ENCODE measurements around the gene C15orf39.

Gene C15orf39

DNA sequence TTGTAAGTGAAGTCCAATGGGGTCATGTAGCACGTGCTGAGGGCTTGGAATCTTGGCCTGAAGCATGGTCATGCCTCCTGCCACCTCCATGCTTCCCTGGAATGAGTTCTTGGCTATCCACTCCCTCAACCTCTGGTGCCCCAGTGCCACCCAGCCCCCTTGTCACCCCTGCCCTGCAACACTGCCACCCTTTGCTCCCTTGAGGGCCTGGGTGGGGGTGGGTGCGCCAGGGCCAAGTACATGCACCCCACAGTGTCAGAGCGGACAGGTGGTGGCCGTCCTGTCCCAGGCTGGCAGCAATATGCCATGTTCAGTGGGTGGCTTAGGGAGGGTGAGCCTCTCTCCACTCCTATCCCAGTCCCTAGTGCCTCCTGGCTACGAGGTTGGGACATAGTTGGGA lies 27.6 kb upstream of the C15orf39 start:
- DNase-seq, result no peak

DNA sequence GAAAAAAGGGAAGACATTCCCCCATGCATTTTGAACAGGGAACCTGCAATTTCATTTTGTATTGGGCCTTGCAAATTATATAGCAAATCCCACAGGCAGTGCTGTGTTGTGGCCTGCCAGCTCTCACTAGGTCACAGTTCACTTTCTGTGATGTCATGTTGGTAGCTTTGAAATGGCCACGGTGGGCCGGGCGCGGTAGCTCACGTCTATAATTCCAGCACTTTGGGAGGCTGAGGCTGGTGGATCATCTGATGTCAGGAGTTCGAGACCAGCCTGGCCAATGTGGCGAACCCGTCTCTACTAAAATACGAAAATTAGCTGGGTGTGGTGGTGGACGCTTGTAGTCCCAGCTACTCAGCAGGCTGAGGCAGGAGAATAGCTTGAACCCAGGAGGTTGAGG lies 27.0 kb upstream of the C15orf39 start:
- no peak for DNase-seq

DNA sequence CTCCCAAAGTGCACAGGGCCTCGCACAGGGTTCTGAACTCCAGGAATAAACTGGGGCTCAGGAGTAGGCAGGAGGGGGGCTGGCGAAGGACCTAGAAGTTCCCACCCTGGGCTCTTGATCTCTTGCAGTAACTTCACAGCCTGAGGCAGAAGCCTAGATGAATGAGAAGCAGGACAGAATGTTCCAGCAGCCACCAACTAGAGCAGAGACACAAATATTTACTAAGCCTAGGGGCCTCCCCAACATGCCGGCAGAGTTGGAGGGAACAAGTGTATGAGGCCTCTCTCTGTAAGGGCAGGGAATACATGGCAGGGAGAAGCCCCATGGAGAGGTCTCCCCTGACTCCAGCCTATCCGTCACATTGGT lies 25.3 kb upstream of the C15orf39 start:
- DNase-seq, result no peak

DNA sequence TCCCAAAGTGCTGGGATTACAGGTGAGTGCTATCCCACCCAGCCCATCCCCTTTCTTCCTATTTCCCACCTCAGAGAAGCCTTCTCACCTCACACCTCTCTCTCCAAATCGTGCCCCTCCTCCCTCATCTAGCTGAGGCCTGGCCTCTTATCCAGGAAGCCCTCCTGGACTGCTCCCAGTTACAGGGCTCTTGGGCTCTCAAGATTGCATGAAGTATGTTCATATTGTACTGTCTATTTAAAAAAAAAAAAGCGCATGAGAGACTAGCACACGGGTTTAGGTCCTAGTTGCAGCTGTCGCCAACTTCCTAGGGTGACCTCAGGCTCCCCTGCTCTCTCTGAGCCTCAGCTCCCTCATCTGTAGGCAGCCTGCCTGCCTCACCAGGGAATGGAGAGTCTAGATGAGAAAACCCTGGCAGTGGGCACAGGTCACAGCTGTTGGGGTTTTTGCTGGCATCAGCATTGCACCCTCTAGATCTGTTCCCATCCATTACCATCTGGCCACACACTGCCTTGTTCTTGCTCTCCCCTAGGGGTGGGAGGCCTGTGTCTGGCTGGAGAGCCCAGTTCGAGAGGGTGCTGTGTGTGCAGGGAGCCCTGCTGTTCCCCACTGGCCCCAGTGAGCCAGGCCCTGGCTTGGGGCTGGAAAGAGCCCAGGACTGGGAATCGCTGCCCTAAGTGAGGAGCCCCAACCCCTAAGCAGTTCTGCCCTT lies 24.2 kb upstream of the C15orf39 start:
- DNase-seq, result no peak

DNA sequence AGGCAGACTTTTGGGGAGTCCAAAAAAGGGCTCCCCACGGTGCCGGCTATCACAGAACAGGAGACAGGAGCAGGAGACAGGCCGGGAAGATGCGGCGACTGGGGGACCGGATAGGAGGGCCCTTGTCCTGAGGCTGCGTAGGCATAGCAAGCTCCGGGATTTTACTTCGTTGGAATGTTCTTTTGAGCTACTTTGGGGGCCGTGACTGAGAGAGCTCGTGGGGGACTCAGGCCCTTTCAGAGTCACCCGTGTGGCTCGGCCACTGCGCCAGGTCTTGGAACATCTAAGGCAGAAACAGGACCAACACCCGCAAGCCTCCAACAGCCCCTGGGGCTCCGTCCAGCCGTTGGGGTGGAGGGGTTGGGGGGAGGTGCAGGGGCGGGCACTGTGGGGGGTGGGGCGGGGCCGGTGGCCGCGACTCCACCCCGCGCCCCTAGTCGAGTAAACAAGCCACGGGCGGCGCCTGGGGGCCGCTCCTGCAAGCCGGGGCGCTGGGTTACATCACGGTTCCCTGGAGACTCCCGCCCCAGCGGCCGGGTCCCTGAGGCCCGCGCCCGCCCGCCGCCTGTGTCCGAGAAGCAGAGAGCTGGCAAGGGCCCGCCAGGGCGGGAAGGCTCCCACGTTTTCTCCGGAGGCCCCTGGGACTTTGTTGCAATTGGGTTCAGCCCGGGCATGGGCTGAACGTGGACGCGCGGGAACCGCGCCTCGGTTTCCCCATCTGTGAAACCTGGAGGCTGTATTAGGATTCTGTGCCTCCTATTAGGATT lies 23.3 kb upstream of the C15orf39 start:
- no peak for DNase-seq

DNA sequence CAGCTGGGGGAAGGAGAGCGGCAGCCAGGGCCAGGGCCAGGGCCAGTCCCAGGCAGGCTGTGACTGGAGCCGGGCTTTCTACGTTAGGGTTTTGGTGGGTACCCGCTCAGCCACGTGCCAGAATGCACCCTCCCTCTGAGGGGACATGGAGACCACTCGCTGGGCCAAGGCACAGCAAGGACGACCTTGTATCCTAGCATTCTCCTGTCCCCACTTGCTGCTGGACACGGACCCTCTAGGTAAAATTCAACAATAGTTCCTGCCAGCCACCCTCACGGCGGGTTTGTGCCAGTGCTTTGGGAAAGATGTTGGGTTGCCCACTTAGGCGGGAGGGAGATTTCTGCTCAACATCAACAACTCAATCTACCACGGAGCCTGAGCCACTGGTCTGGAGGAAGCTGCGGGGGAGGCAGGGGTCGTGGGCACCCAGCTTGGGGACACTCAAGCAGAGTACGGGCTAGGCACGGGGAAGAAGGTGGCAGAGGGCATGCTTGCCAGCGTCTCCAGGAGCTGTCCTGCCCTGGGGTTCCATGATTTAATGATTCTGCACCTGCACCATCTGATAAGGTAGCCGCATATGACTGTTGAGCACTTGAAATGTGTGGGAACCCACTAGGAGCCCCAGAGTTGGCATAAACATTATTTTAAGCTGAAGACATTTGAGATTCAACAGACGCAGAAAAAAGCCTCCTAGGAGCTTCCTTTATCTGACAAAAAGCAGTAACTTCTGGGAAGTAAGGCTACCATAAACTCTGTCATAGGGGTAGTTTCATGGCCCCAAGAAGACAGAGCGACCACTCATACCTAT lies 22.5 kb upstream of the C15orf39 start:
- no peak for DNase-seq

DNA sequence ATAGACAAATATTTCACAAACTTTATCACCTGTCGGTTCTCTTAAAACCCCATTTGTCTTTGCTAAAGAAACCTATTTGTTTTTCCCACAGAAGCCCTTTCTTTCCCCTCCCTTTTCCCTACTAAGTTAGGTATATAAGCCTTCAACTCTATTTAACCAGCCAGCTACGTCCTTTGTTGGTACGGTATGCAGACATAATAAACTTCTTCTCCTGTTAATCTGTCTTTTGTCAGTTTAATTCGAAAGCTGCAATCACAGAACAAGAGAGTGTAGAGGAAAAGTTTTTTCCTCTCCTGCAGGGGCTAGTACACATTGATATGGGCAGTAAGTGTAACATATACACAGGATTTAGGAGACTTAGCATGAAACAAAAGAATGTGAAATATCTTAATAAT lies 21.9 kb upstream of the C15orf39 start:
- no peak for DNase-seq

DNA sequence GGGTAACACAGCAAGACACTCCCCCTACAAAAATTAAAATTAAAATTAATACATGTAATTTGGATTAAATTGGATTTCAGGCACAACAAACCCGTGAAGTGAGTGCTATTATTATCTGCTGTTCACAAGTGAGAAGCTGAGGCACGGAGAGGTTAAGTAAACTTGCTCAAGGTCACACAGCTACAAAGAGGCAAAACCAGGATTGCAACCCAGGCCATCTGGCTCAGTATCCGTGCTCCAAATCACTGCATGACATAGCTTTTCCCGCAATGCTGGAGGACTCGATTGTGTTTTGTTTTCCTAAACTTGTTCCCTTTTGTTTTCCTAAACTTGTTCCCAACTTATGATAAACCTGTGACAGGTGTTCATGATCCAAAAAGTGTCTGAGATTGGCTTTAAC lies 19.9 kb upstream of the C15orf39 start:
- no peak for DNase-seq

DNA sequence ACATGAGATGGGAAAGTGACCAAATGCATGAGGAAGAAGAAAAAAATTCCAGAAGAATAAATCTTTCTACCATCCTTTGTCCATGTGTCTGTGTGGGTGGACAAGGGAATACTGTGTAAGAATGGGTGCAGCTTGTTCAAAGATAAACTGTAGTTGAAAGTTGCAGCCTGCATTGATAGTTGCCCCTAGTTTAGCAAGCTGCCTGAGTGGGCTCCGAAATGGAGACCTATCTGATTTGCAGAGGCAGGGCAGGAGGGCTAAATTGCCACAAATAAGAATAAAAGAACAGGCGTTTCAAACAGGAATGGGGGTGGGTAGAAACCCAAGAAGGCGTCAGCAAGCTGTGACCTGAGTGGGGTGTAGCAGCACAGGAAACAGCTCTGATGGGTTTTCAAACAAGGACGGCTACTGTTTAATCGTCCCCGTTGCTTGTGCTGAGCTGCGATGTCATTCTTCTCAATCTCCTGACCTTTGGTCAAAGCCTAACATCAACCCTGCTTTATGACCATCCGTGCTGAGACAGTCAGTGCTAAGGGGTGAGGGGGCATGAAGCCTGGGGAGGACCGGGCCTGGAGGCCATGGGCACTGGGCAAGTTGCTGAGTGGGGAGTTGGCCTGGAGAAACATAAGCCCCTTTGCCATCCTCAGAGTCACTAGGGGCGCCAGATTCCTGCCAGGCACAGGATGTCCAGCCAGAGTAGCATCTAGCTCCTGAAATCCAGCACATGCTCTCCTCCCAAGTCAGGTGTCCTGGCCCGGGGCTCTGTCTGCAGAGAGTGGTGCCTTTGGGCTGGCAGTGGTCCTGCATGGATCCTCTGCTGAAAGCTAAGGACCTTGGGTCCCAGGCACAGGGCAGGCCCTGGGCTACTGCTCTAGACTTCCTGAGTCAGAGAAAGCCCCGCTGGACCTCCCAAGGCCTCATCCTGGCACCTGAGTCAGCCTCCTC lies 19.2 kb upstream of the C15orf39 start:
- no peak for DNase-seq

DNA sequence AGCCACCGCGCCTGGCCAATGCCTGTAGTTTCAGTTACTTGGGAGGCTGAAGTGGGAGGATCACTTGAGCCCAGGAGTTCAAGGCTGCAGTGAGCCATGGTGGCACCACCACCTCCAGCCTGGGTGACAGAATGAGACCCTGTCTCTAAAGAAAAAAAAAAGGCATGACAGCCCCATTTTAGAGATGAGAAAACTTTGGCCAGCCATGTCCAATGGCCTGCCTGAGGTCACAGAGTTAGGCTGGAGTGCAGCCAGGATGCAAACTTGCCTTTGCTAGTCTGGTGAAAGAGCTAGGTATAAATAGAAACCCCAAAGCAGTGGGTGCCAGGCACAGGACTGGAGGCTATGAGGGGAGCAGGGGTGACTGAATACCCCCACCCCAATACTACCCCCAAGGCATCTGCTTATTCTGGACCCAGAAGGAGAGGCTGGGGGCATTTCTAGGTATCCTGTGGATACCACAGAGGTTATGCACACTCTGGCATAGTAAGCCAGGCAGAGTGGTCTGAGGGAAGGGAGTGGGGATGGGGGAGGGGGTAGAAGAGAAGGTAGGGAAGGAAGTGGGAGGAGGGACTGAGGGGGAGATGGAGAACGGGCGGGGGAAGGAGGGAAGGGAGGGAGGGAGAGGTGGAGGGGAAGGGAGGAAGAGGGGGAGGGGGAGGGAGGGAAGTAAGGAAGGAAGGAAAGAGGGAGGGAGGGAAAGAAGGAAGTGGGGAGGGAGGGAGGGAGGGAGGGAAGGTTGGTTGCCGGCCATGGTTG lies 16.2 kb upstream of the C15orf39 start:
- no peak for DNase-seq

DNA sequence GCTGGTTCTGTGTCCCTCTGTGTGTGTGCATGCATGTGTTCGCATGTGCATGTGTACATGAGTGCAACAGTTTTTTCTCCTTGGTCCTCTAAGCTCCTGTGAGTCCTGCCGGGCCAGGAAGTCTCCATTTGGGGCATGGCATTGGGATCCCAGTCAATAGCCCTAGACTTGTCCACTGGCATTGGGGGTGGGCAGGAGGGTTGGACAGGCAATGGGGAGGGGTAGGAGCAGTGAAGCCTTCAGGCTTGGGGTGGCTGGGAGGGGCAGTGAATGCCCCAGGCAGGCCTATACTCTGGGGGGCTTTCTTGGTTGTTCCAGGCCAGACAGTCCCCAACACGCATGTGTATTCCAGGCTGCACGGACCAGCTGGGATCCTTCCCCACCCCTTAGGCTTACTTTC lies 15.6 kb upstream of the C15orf39 start:
- no peak for DNase-seq

DNA sequence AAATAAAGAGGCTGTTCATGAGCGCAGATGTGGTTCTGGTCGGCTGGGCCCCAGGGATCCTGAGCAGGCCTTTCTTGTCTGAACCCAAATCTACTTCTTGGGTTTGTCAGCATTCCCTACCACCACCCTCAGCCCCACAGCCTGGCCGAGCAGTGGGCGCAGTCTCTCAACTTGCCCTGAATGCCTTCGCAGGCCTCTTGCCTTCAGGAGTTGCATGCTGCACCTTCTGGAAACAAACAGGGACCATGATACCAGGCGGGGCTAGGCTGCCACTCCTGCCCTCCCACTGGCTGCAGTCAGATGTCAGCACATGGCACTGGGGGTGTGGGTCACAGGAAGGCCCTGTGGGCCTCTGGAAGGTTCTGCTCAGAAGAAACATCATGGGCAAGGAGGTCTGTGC lies 13.2 kb upstream of the C15orf39 start:
- no peak for DNase-seq

DNA sequence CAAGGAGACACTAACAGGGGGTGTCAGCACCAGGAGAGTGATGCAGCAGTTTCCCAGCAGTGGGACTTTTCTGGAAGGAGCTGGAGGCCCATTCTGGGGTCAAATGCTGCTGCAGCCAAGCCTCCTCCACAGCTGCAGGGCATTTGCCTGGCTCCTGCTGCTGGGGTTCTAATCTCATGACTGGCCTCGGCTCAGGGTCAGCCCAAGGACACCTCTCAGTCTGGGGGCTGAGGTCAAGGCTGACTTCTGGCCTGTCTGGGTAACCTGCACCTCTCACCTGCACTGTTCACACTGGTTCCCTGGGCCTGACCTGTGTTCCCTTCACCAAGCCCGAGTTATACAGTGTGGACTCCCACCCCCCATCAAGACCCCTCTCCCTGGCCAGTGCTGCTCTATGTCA lies 10.4 kb upstream of the C15orf39 start:
- no peak for DNase-seq

DNA sequence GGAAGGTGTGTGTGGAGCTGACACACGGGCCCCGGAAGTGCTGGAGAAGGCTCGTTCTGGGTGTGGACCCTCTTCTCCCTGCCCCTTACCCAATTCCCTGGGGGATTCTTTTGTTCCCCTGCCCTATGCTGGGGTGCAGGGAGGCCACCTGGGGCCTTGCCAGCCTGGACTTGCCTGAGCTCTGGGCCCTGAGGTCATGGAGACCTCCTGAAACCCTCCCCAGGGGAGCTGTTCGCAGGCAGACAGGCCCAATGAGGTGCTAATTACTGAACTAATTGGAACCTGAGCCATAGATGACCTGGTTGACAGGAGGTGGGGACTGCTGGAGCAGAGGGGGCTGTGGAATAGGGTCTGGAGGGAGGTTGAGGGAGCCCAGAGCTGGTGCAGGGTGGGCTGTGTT lies 9.4 kb upstream of the C15orf39 start:
- no peak for DNase-seq

DNA sequence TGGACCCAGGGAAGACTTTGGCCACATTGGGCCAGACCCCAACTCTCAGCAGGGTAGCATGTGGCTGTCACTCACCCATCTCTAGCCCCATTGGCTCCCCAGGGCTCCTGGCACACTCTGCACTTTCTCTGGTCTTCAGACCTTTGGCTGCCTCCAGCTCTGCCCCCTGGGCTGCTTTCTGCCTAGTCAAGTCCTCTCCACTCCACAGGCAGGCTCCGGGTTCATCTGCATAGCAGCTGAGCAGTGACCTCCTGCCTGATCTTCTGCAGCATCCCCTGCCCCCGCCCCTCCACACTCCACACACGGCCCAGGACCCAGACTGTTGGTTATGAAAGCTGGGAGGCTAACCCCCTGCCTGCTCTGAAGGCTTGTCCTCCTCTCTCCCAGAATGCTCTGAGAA lies 8.4 kb upstream of the C15orf39 start:
- DNase-seq, result no peak

DNA sequence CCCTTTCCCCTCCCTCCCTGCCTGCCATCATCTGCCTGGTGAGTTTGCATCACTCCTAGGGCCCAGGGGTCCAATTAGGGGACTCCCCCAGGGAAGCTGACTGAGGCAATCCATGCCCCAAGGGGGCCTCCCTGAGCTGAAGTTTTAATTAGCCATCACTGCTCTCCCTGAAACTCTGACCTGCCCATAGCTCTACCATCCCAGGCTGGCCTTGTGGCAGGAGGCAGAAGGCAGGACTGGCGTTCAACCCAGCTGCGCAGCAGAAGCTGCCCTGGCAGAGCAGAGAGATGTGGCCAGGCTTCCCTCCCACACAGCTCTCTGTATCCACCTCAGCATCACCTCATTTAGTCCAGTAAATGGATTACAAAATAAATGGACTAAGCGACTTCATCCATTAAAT lies 7.7 kb upstream of the C15orf39 start:
- DNase-seq, result no peak

DNA sequence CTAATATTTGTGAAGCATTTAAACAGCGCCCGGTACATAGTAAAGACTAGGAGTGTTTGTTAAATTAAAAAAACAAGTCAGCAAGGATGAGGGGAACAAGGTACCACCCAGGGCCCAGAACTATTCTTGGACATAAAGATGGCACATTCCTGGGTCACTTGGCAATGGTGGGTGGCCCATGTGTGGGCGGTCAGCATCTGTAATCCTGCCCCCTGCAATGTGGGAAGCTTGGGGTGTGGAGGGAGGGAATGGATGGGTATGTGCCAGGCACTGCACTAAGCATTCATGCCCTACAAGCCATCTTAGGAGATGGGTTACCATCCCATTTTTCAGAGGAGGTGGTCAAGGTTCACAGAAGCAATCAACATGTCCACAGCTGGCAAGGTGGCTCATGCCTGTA lies 7.3 kb upstream of the C15orf39 start:
- DNase-seq, result no peak

DNA sequence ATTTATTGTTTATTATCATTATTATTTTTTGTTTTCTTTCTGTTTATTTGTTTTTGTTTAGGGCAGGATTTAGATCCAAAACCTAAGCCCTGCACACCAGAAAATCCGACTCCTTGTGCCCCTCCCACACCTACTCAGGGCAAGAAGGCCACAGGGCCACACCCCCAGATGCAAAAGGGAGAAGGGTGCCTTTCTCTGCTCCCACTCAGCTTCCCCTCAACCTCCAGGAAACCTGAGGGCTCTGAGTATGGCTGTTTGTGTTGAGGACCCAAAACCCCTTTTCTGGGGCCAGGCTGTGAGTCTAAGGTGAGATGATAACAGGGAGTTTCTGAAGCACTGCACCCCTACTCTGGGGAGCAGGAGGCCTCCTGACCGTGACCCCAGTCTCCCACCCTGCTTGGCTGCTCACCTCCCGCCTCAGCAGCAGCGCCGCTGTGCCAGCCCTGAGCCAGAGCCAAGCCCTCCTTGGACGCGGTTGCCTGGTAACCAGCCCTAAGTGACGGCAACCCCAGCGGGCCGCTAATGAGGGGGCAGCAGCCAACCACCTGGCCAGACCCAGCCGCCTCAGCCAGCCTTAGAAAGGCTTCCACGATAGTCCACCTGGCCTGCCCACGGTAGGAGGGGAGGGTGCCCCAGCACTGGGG lies 6.4 kb upstream of the C15orf39 start:
- peak; percentile 54 for DNase-seq

DNA sequence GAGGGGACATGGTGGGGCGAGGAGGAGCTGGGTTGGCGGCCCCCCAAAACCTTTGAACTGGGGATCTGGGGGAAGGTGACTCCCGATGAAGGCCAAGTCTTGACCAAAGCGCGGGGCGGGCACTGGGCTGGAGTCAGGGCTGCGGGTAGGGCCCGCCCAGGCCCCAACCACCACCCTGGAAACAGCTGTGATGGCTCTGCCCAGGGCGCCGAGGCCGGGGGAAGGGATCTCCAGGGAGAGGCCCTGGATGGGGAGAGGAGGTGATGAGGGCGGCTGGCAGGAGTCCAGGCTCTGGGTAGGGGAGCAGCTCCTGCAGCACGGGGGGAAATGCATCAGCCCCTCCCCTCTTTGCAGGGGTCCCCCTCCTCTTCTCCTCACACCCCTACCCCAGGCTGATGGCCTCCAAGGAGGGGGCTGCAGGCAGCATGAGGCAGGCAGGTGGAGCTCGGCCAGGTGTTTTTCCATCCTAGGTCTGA lies 5.9 kb upstream of the C15orf39 start:
- peak; percentile 46 for DNase-seq

DNA sequence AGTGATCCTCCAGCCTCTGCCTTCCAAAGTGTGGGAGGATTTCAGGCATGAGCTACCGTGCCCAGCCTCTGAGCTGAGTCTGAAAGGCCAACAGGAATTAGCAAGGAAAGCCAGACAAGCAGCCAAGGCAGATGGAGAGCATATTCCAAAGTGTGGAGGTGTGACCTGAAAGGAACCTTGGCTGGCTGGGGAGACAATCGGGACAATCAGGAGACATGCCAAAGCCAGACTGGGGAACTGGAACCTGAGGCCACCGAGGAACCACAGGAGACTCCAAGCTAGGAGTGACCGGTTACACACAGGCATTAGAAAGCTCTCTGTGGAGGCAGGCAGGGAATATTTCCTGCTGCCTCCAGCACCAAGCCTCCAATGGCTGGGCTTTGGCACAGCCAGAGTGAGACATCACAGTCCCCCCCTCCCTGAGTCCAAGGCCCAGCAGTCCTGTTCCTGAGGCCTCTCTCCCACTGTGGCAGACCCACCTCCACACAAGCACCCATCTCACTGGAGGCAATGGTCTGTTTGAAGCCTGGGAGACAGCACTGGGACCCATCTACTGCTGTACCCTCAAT lies 4.5 kb upstream of the C15orf39 start:
- DNase-seq, result no peak
